Fibroblast of lung (primary cell): ENCODE data around the gene YWHAQ. TPM values are rescaled to one million over a fixed set of nuclear protein-coding genes. Genes with fewer than 3 reads are reported as not detected.

Experiments used
- DNase-seq, 2 donors: peaks; one replicate each; pipeline versions ENCODE4 v3.0.0 to v3.0.0-alpha.2; 2010; ENCODE audit warnings: low read depth in 2 of 2
- H2AFZ ChIP-seq: 2 replicates; pipeline ENCODE4 v1.5.1; 2012; ENCODE audit warnings: low read length, control low read depth, inconsistent platforms
- H3K27ac ChIP-seq: 2 replicates; pipeline ENCODE4 v1.5.1; 2011; ENCODE audit warnings: low read length, control low read depth; ENCODE audit not compliant: insufficient read depth
- H3K27me3 ChIP-seq: 2 replicates; pipeline ENCODE4 v1.5.1; 2011; ENCODE audit warnings: mild to moderate bottlenecking, low read length; ENCODE audit not compliant: control insufficient read depth, insufficient read depth
- H3K36me3 ChIP-seq: 2 replicates; pipeline ENCODE4 v1.5.1; 2011; ENCODE audit warnings: low read length; ENCODE audit not compliant: control insufficient read depth, insufficient read depth
- H3K4me1 ChIP-seq: 2 replicates; pipeline ENCODE4 v1.5.1; 2011; ENCODE audit warnings: low read length; ENCODE audit not compliant: control insufficient read depth, insufficient read depth; ENCODE audit errors: extremely low read depth
- H3K4me2 ChIP-seq: 2 replicates; pipeline ENCODE4 v1.5.1; 2011; ENCODE audit warnings: low read length, control low read depth; ENCODE audit not compliant: insufficient read depth; ENCODE audit errors: extremely low read depth
- H3K4me3 ChIP-seq, 4 experiments: fragments of 200-600 bp in 1 of 4; sonication (generic) in 1 of 4; replicated peaks in 1 of 4; 2 replicates each; pipeline ENCODE4 v1.5.1; 2011 to 2016; ENCODE audit warnings: low read length in 4 of 4, low read depth in 3 of 4, mild to moderate bottlenecking in 3 of 4, control low read depth in 2 of 4, inconsistent platforms in 1 of 4, mixed read lengths in 1 of 4; ENCODE audit not compliant: insufficient read depth in 1 of 4; ENCODE audit errors: control extremely low read depth in 1 of 4
- H3K79me2 ChIP-seq: 2 replicates; pipeline ENCODE4 v1.5.1; 2012; ENCODE audit warnings: mild to moderate bottlenecking, low read length, inconsistent platforms; ENCODE audit not compliant: control insufficient read depth, insufficient read depth
- H3K9ac ChIP-seq: 2 replicates; pipeline ENCODE4 v1.5.1; 2011; ENCODE audit warnings: mild to moderate bottlenecking, low read length, control low read depth; ENCODE audit not compliant: insufficient read depth
- H3K9me3 ChIP-seq: 2 replicates; pipeline ENCODE4 v1.5.1; 2012; ENCODE audit warnings: low read depth, low read length; ENCODE audit not compliant: control insufficient read depth, insufficient read depth
- H4K20me1 ChIP-seq: 2 replicates; pipeline ENCODE4 v1.5.1; 2011; ENCODE audit warnings: low read length; ENCODE audit not compliant: control insufficient read depth, insufficient read depth; ENCODE audit errors: extremely low read depth
- EZH2 ChIP-seq: IDR thresholded peaks from 2 replicates; pipeline ENCODE4 v1.5.1; 2012; ENCODE audit warnings: low read length, control low read depth, mild to moderate bottlenecking; ENCODE audit errors: missing control alignments
- polyA plus RNA-seq, 2 donors: library from polyadenylated mRNA; depleted of rRNA in 1 of 2; stranded (reverse) in 1 of 2; unstranded in 1 of 2; fragments of >200 nt; gene quantifications; 2 replicates each; pipeline ENCODE4 v1.2.1, GENCODE V29; 2011 to 2012; ENCODE audit warnings: missing spikeins in 1 of 2
- total RNA-seq: library from RNA; depleted of rRNA; stranded (reverse); fragments of >200 nt; gene quantifications from 2 replicates; pipeline ENCODE4 v1.2.1, GENCODE V29; 2014
- TF ChIP-seq, protein P1 (sequence below), 2 donors: IDR thresholded peaks in 1 of 2; conservative IDR thresholded peaks in 1 of 2; 1 replicate in 1 of 2; 2 replicates in 1 of 2; pipeline ENCODE4 v1.5.1; 2011 to 2012; ENCODE audit warnings: low read length in 2 of 2, control low read depth in 1 of 2, inconsistent platforms in 1 of 2, low read depth in 1 of 2, mild to moderate bottlenecking in 1 of 2

YWHAQ gene
- total and polyA plus RNA-seq, 2 donors (not counting 1 experiment from before 2014, with no cell fraction given), result 323 to 510 TPM

DNA sequence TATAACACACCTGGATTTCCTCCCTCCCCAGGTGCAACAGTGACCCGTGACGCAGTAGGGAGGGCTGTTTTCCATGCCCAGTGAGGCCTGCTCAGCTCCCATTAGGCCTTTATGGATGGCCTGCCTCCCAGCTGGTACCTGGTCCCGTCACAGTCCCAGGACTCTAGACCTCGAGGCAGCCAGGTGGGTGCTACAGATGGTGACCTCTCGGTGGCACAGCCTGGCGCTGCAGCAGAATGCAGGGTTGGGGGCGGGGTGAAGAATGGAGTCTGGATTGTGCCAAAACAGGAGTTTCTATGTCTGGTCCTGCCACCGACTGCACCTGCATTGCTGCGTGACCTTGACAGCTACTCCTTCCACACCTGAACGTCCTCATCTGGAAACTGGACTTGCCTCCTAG lies 18.0 kb upstream of the YWHAQ start:
- Histone ChIP-seq H3K79me2 (no peaks in the 10 kb centered on the region), H3K9ac (no peak overlapping the region), H3K4me2 (no peak overlapping the region), H4K20me1 (no peaks in the 10 kb centered on the region), H3K27ac (no peak overlapping the region), H3K4me1 (no peaks in the 10 kb centered on the region), H3K4me3 (no peak overlapping the region), H3K27me3 (no peaks in the 10 kb centered on the region), H3K36me3 (no peaks in the 10 kb centered on the region), H3K9me3 (no peaks in the 10 kb centered on the region), H2AFZ (no peak overlapping the region)
- TF ChIP-seq, protein P1, sequence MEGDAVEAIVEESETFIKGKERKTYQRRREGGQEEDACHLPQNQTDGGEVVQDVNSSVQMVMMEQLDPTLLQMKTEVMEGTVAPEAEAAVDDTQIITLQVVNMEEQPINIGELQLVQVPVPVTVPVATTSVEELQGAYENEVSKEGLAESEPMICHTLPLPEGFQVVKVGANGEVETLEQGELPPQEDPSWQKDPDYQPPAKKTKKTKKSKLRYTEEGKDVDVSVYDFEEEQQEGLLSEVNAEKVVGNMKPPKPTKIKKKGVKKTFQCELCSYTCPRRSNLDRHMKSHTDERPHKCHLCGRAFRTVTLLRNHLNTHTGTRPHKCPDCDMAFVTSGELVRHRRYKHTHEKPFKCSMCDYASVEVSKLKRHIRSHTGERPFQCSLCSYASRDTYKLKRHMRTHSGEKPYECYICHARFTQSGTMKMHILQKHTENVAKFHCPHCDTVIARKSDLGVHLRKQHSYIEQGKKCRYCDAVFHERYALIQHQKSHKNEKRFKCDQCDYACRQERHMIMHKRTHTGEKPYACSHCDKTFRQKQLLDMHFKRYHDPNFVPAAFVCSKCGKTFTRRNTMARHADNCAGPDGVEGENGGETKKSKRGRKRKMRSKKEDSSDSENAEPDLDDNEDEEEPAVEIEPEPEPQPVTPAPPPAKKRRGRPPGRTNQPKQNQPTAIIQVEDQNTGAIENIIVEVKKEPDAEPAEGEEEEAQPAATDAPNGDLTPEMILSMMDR (conservative IDR thresholded peaks at IDR 0.05 in 1 of 2, IDR thresholded peaks at IDR 0.05 in 1 of 2; ENCODE audit: low read depth in 1 of 2, low read length in 2 of 2), result no peak
- no peak for TF ChIP-seq EZH2
- DNase-seq, result no peak

- H3K79me2 ChIP-seq, result no peaks in the 10 kb centered on the region
- H3K36me3 ChIP-seq, result no peaks in the 10 kb centered on the region
- no peaks in the 10 kb centered on the region for H4K20me1 ChIP-seq
- H3K9ac ChIP-seq, result no peak overlapping the region
- no peak overlapping the region for H3K4me3 ChIP-seq
- no peaks in the 10 kb centered on the region for H3K4me1 ChIP-seq
- no peak overlapping the region for H3K4me2 ChIP-seq
- TF ChIP-seq EZH2, result no peak
- TF ChIP-seq, protein P1 (conservative IDR thresholded peaks at IDR 0.05 in 1 of 2, IDR thresholded peaks at IDR 0.05 in 1 of 2; ENCODE audit: low read depth in 1 of 2, low read length in 2 of 2), result no peak
- no peak overlapping the region for H3K27ac ChIP-seq
- no peaks in the 10 kb centered on the region for H3K27me3 ChIP-seq
- no peak overlapping the region for H2AFZ ChIP-seq
- H3K9me3 ChIP-seq, result no peaks in the 10 kb centered on the region
- DNase-seq, result no peak
Observed at GRCh38 chr2:9647884-9648283, 17.1 kb upstream of the YWHAQ start.

- H3K36me3 ChIP-seq, result no peaks in the 10 kb centered on the region
- H3K4me2 ChIP-seq, result no peak overlapping the region
- H2AFZ ChIP-seq, result no peak overlapping the region
- H3K27me3 ChIP-seq, result no peaks in the 10 kb centered on the region
- no peak overlapping the region for H3K4me3 ChIP-seq
- H4K20me1 ChIP-seq, result no peaks in the 10 kb centered on the region
- H3K4me1 ChIP-seq, result no peaks in the 10 kb centered on the region
- TF ChIP-seq, protein P1 (conservative IDR thresholded peaks at IDR 0.05 in 1 of 2, IDR thresholded peaks at IDR 0.05 in 1 of 2; ENCODE audit: low read depth in 1 of 2, low read length in 2 of 2), result no peak
- no peak for TF ChIP-seq EZH2
- no peak for DNase-seq
- no peak overlapping the region for H3K9ac ChIP-seq
- H3K9me3 ChIP-seq, result no peaks in the 10 kb centered on the region
- no peaks in the 10 kb centered on the region for H3K79me2 ChIP-seq
- no peak overlapping the region for H3K27ac ChIP-seq
Observed at GRCh38 chr2:9646196-9647030, 15.6 kb upstream of the YWHAQ start.
